H1 (cell line): ENCODE data around the gene CCDC106. TPM values are rescaled to one million over a fixed set of nuclear protein-coding genes. Genes with fewer than 3 reads are reported as not detected.

Experiments
- CTCF ChIA-PET: fragments of 300-600 bp; sonication (Branson Sonifier 250); formaldehyde crosslinking; loops from one replicate; lab custom pipeline; 2021; ENCODE audit not compliant: partially characterized antibody; lab: Charles Lee
- POLR2A ChIA-PET: fragments of 300-600 bp; sonication (Branson Sonifier 250); formaldehyde crosslinking; loops from one replicate; lab custom pipeline; 2021; ENCODE audit warnings: inconsistent platforms; ENCODE audit not compliant: partially characterized antibody; lab: Charles Lee
- DNase-seq, 2 experiments: peaks; one replicate each; pipeline versions ENCODE4 v3.0.0 to v3.0.0-alpha.2; 2010 to 2022; ENCODE audit warnings: low spot score in 2 of 2, low read depth in 1 of 2, mixed read lengths in 1 of 2
- FAIRE-seq: peaks from 2 replicates; lab custom pipeline; 2011; peaks lifted over from hg19 to GRCh38; lab: Jason Lieb, UNC
- H2AFZ ChIP-seq: 2 replicates; pipeline ENCODE4 v1.8.1; 2012; ENCODE audit warnings: low read length, inconsistent platforms
- H2AK5ac ChIP-seq: 2 replicates; pipeline ENCODE4 v1.6.1; 2013; ENCODE audit warnings: low read depth, low read length
- H2BK120ac ChIP-seq: replicated peaks from 2 replicates; pipeline ENCODE3; 2013; ENCODE audit warnings: low read depth, low read length, inconsistent platforms
- H2BK12ac ChIP-seq: 2 replicates; pipeline ENCODE4 v1.6.1; 2013; ENCODE audit warnings: low read depth, low read length
- H2BK15ac ChIP-seq: 2 replicates; pipeline ENCODE4 v1.6.1; 2013; ENCODE audit warnings: low read length
- H2BK20ac ChIP-seq: 2 replicates; pipeline ENCODE4 v1.6.1; 2013; ENCODE audit warnings: low read length
- H2BK5ac ChIP-seq: 2 replicates; pipeline ENCODE4 v1.6.1; 2013; ENCODE audit warnings: low read depth, low read length
- H3K14ac ChIP-seq: 2 replicates; pipeline ENCODE4 v1.6.1; 2013; ENCODE audit warnings: inconsistent platforms; ENCODE audit not compliant: insufficient read length
- H3K18ac ChIP-seq: 2 replicates; pipeline ENCODE4 v1.6.1; 2013; ENCODE audit warnings: low read length; ENCODE audit errors: extremely low read depth
- H3K23ac ChIP-seq: 2 replicates; pipeline ENCODE4 v1.6.1; 2013; ENCODE audit warnings: inconsistent platforms; ENCODE audit not compliant: insufficient read length
- H3K23me2 ChIP-seq: 2 replicates; pipeline ENCODE4 v1.6.1; 2013; ENCODE audit warnings: low read depth, low read length
- H3K27ac ChIP-seq: 2 replicates; pipeline ENCODE4 v1.6.1; 2011; ENCODE audit warnings: low read depth, low read length, inconsistent platforms
- H3K27me3 ChIP-seq, 4 experiments: replicated peaks in 1 of 4; 1 replicate in 1 of 4; 2 replicates in 3 of 4; pipeline versions ENCODE4 v1.6.1 to v1.8.1; 2011 to 2013; ENCODE audit warnings: low read length in 3 of 4, mild to moderate bottlenecking in 3 of 4, inconsistent platforms in 2 of 4, mixed read lengths in 2 of 4, moderate library complexity in 1 of 4; ENCODE audit not compliant: control insufficient read depth in 3 of 4, insufficient read depth in 3 of 4; ENCODE audit errors: extremely low read depth in 1 of 4
- H3K36me3 ChIP-seq, 4 experiments: 2 replicates each; pipeline versions ENCODE4 v1.6.1 to v1.8.1; 2011 to 2013; ENCODE audit warnings: mild to moderate bottlenecking in 4 of 4, low read length in 3 of 4, moderate library complexity in 2 of 4, control low read depth in 1 of 4, inconsistent platforms in 1 of 4; ENCODE audit not compliant: insufficient read depth in 4 of 4, control insufficient read depth in 2 of 4
- H3K4ac ChIP-seq: replicated peaks from 2 replicates; pipeline ENCODE3; 2013; ENCODE audit warnings: low read length, low read depth, mixed read lengths, inconsistent platforms; ENCODE audit not compliant: insufficient read length
- H3K4me1 ChIP-seq, 4 experiments: replicated peaks in 1 of 4; 1 replicate in 1 of 4; 2 replicates in 3 of 4; pipeline versions ENCODE4 v1.6.1 to v1.8.1; 2011 to 2013; ENCODE audit warnings: low read length in 3 of 4, inconsistent platforms in 2 of 4, mixed read lengths in 1 of 4; ENCODE audit not compliant: insufficient read depth in 4 of 4, control insufficient read depth in 3 of 4
- H3K4me2 ChIP-seq, 2 experiments: 2 replicates each; pipeline versions ENCODE4 v1.6.1 to v1.8.1; 2011 to 2013; ENCODE audit warnings: low read depth in 2 of 2, low read length in 2 of 2, control low read depth in 1 of 2, inconsistent platforms in 1 of 2, mild to moderate bottlenecking in 1 of 2; ENCODE audit not compliant: insufficient read depth in 1 of 2
- H3K4me3 ChIP-seq, 4 experiments: fragments of 200-600, 300-600 bp in 1 of 4; sonication (generic), shearing (Covaris generic), sonication (Bioruptor Twin) in 1 of 4; 2 replicates each; pipeline versions ENCODE4 v1.5.1 to v1.8.1; 2011 to 2016; ENCODE audit warnings: low read length in 4 of 4, low read depth in 3 of 4, control low read depth in 2 of 4, inconsistent platforms in 2 of 4, mild to moderate bottlenecking in 2 of 4, mixed read lengths in 1 of 4, moderate library complexity in 1 of 4; ENCODE audit not compliant: insufficient read depth in 2 of 4; ENCODE audit errors: extremely low read depth in 1 of 4
- H3K56ac ChIP-seq: replicated peaks from 2 replicates; pipeline ENCODE3; 2013; ENCODE audit warnings: low read depth, mild to moderate bottlenecking, mixed read lengths, low read length, inconsistent platforms; ENCODE audit not compliant: insufficient read length
- H3K79me1 ChIP-seq: 2 replicates; pipeline ENCODE4 v1.6.1; 2013; ENCODE audit warnings: low read depth, low read length, control low read depth
- H3K79me2 ChIP-seq, 2 experiments: 2 replicates each; pipeline versions ENCODE4 v1.6.1 to v1.8.1; 2012 to 2013; ENCODE audit warnings: low read length in 2 of 2, mild to moderate bottlenecking in 2 of 2, inconsistent platforms in 1 of 2; ENCODE audit not compliant: insufficient read depth in 2 of 2, control insufficient read depth in 1 of 2
- H3K9ac ChIP-seq, 4 experiments: replicated peaks in 1 of 4; 1 replicate in 1 of 4; 2 replicates in 3 of 4; pipeline versions ENCODE4 v1.6.1 to v1.8.1; 2011 to 2013; ENCODE audit warnings: low read depth in 3 of 4, low read length in 3 of 4, control low read depth in 2 of 4, mild to moderate bottlenecking in 2 of 4, moderate library complexity in 2 of 4, inconsistent platforms in 1 of 4; ENCODE audit errors: extremely low read depth in 1 of 4
- H3K9me3 ChIP-seq, 2 experiments: 2 replicates each; pipeline versions ENCODE4 v1.6.1 to v1.8.1; 2012 to 2013; ENCODE audit warnings: mild to moderate bottlenecking in 2 of 2, moderate library complexity in 2 of 2, control low read depth in 1 of 2, inconsistent platforms in 1 of 2, low read depth in 1 of 2, low read length in 1 of 2, mixed read lengths in 1 of 2; ENCODE audit not compliant: insufficient read depth in 2 of 2
- H4K20me1 ChIP-seq, 2 experiments: replicated peaks in 1 of 2; 2 replicates each; pipeline versions ENCODE3 to v1.8.1; 2011 to 2013; ENCODE audit warnings: inconsistent platforms in 2 of 2, low read length in 2 of 2, mild to moderate bottlenecking in 1 of 2; ENCODE audit not compliant: insufficient read depth in 2 of 2, control insufficient read depth in 1 of 2
- H4K5ac ChIP-seq: 2 replicates; pipeline ENCODE4 v1.6.1; 2013; ENCODE audit warnings: low read length, low read depth, mixed read lengths, inconsistent platforms; ENCODE audit not compliant: insufficient read length
- H4K8ac ChIP-seq: 2 replicates; pipeline ENCODE4 v1.8.0; 2013; ENCODE audit warnings: mild to moderate bottlenecking, moderate library complexity, low read length, inconsistent platforms; ENCODE audit not compliant: insufficient read depth; ENCODE audit errors: extremely low read depth
- H4K91ac ChIP-seq: replicated peaks from 2 replicates; pipeline ENCODE3; 2013; ENCODE audit warnings: low read length, mixed read lengths, inconsistent platforms; ENCODE audit not compliant: insufficient read length
- ATF2 ChIP-seq: IDR thresholded peaks from 2 replicates; pipeline ENCODE4 v1.6.1; 2012; ENCODE audit warnings: low read length, inconsistent platforms
- BRCA1 ChIP-seq: IDR thresholded peaks from 2 replicates; pipeline ENCODE4 v1.6.1; 2012; ENCODE audit warnings: low read depth, low read length, improper control_type of control experiment
- CBX8 ChIP-seq: fragments of 300-800, 300-1000 bp; sonication (generic); IDR thresholded peaks from 2 replicates; pipeline ENCODE4 v1.7.1; 2016; ENCODE audit warnings: low read depth, low read length, borderline replicate concordance
- CEBPB ChIP-seq: IDR thresholded peaks from 2 replicates; pipeline ENCODE4 v1.6.1; 2012; ENCODE audit warnings: low read depth, low read length
- CREB1 ChIP-seq: IDR thresholded peaks from 2 replicates; pipeline ENCODE4 v1.6.1; 2012; ENCODE audit warnings: inconsistent platforms
- JUND ChIP-seq: IDR thresholded peaks from 2 replicates; pipeline ENCODE4 v1.6.1; 2011; ENCODE audit warnings: mild to moderate bottlenecking, improper control_type of control experiment, low read length
- NRF1 ChIP-seq: IDR thresholded peaks from 2 replicates; pipeline ENCODE4 v1.6.1; 2011; ENCODE audit warnings: mild to moderate bottlenecking, low read depth, low read length, improper control_type of control experiment
- POU5F1 ChIP-seq: IDR thresholded peaks from 2 replicates; pipeline ENCODE4 v1.6.1; 2011; ENCODE audit warnings: low read depth, mild to moderate bottlenecking, low read length, moderate library complexity
- SIRT6 ChIP-seq: IDR thresholded peaks from one replicate; pipeline ENCODE4 v1.7.1; 2012; ENCODE audit warnings: low read length, inconsistent platforms
- SIX5 ChIP-seq: IDR thresholded peaks from 2 replicates; pipeline ENCODE4 v1.6.1; 2011; ENCODE audit warnings: mild to moderate bottlenecking, low read depth, low read length
- TAF1 ChIP-seq: IDR thresholded peaks from 2 replicates; pipeline ENCODE4 v1.6.1; 2011; ENCODE audit warnings: mild to moderate bottlenecking, low read depth, low read length
- TBP ChIP-seq: IDR thresholded peaks from 2 replicates; pipeline ENCODE4 v1.6.1; 2011; ENCODE audit warnings: low read depth, low read length, improper control_type of control experiment
- TCF12 ChIP-seq: IDR thresholded peaks from 2 replicates; pipeline ENCODE4 v1.6.1; 2011; ENCODE audit warnings: low read depth, mild to moderate bottlenecking, low read length
- YY1 ChIP-seq: IDR thresholded peaks from 2 replicates; pipeline ENCODE4 v1.6.1; 2011; ENCODE audit warnings: low read depth, mild to moderate bottlenecking, low read length
- WGBS, 2 experiments: shearing (Covaris generic) in 1 of 2; methylation state at CpG; one replicate each; pipeline versions ENCODE4 v1.1.6 to v1.1.7; 2013 to 2015; ENCODE audit warnings: low lambda C conversion rate in 2 of 2, mixed read lengths in 2 of 2, inconsistent platforms in 1 of 2, low coverage in 1 of 2, missing lambda C conversion rate in 1 of 2; ENCODE audit not compliant: insufficient replicate concordance in 2 of 2, insufficient coverage in 1 of 2, insufficient read length in 1 of 2; ENCODE audit errors: extremely low coverage in 1 of 2, missing lambda C conversion rate in 1 of 2; 5-methylcytosine and 5-hydroxymethylcytosine counted together
- polyA plus RNA-seq, 7 experiments: library from polyadenylated mRNA; depleted of rRNA in 3 of 7; stranded (reverse) in 5 of 7; unstranded in 2 of 7; fragments of >200 nt in 5 of 7; fragments of 200-250 nt in 2 of 7; gene quantifications; 1 replicate in 5 of 7; 2 replicates in 1 of 7; 4 replicates in 1 of 7; pipeline versions ENCODE4 v1.2.1 to v1.2.3, GENCODE V29; 2011 to 2013; ENCODE audit warnings: missing spikeins in 2 of 7, mixed read lengths in 2 of 7
- total RNA-seq: library from RNA; stranded (reverse); fragmentation: NEBNext Ultra II Directional; extraction: Animal tissue kit (Norgen Biotek cat#: 25700); gene quantifications from 2 replicates; pipeline ENCODE4 v1.2.1, GENCODE V29; 2021

CCDC106 gene
- total and polyA plus RNA-seq, 2 of the 8 experiments (the other 6 are each of a cell fraction or from before 2014, with no cell fraction given) = 12.0 to 20.1 TPM

DNA sequence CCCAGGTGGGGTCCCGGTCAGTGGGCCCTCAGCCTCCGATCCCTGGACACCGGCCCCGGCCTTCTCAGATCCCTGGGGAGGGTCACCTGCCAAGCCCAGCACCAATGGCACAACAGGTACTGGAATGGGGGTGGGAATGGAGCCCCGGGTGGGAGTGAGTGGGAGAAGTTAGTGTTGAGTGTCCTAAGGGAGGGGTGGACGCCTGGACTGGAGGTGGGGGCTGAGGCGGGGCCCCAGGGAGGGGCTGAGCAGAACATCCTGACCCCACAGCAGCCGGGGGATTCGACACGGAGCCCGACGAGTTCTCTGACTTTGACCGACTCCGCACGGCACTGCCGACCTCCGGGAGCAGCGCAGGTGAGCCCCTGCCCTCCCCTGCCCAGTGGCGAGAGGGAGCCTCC, 44.7 kb downstream of the CCDC106 start:
- 90% methylated on average over 11 of the region's 19 CpGs; no CpG with 5 or more reads in 1 of the 2 experiments for WGBS, 2 experiments
- POLR2A ChIA-PET = interaction anchor here (1.5 to 1.6 kb wide), 2 partner anchors 9 to 10 kb away, joined by 5 read pairs; no protein-coding TSS in a partner anchor
- Histone ChIP-seq H4K20me1 (peaks cover 0 to 18% of the 10 kb centered on the region in 2 experiments), H3K9ac (no peak overlapping the region), H3K27ac (no peak overlapping the region), H3K4ac (no peak overlapping the region), H4K8ac (no peak overlapping the region), H2BK20ac (no peak overlapping the region), H2BK15ac (no peak overlapping the region), H3K56ac (no peak overlapping the region), H4K5ac (no peak overlapping the region), H2AFZ (no peak overlapping the region), H2BK120ac (no peak overlapping the region), H3K36me3 (peaks cover 4 to 48% (median 23%) of the 10 kb centered on the region in 4 experiments; a peak in 7 of 8 replicates), H3K14ac (no peak overlapping the region), H3K4me3 (no peak overlapping the region), H3K4me2 (no peak overlapping the region), H2BK12ac (no peak overlapping the region), H3K9me3 (no peaks in the 10 kb centered on the region), H2AK5ac (no peak overlapping the region), H2BK5ac (no peak overlapping the region), H3K79me1 (peaks cover 3% of the 10 kb centered on the region), H3K79me2 (no peaks in the 10 kb centered on the region; a peak in 1 of 4 replicates), H4K91ac (no peak overlapping the region), H3K23me2 (no peaks in the 10 kb centered on the region), H3K27me3 (no peaks in the 10 kb centered on the region; a peak in 1 of 7 replicates), H3K18ac (no peak overlapping the region), H3K23ac (no peak overlapping the region), H3K4me1 (no peaks in the 10 kb centered on the region)
- FAIRE-seq = no peak
- DNase-seq = no peak
- CTCF ChIA-PET = interaction anchor here (0.6 to 3.2 kb wide), 2 partner anchors 11 to 1733 kb away, joined by 4 to 12 read pairs; no protein-coding TSS in a partner anchor
- TF ChIP-seq TBP = no peak
- TF ChIP-seq CREB1 = no peak
- TF ChIP-seq YY1 = no peak
- TF ChIP-seq ATF2 = no peak
- TF ChIP-seq SIRT6 = no peak
- no peak for TF ChIP-seq BRCA1
- TF ChIP-seq POU5F1 = no peak
- no peak for TF ChIP-seq SIX5
- no peak for TF ChIP-seq NRF1
- no peak for TF ChIP-seq JUND
- TF ChIP-seq CEBPB = no peak
- no peak for TF ChIP-seq TCF12
- no peak for TF ChIP-seq TAF1
- no peak for TF ChIP-seq CBX8
